CD4-positive, alpha-beta T cell treated with Interleukin-15 for 1 hour (primary cell): Measurements from ENCODE around the gene SNX3.
"Not testable (repeated sequence)": the region's sequence is repeated elsewhere in the genome, so short reads cannot be mapped to it uniquely, and the experiment has no call there.

Experiments
- DNase-seq: peaks from one replicate; pipeline ENCODE4 v3.0.0-alpha.2; 2020

The SNX3 gene

GRCh38 chr6:108260126-108260808 is 573 bp downstream of the SNX3 start:
- DNase-seq: peak; percentile 54

- DNase-seq: no peak
Observed at GRCh38 chr6:108254433-108255410, 6.1 kb downstream of the SNX3 start.

GRCh38 chr6:108253241-108253640 is 7.6 kb downstream of the SNX3 start:
- DNase-seq: no peak

- DNase-seq: no peak
Observed at GRCh38 chr6:108252055-108252454, 8.8 kb downstream of the SNX3 start.

GRCh38 chr6:108251252-108251651 is 9.6 kb downstream of the SNX3 start:
- no peak for DNase-seq

GRCh38 chr6:108250240-108250866 is 10.5 kb downstream of the SNX3 start:
- no peak for DNase-seq

GRCh38 chr6:108247965-108248536 is 12.8 kb downstream of the SNX3 start:
- DNase-seq: no peak

GRCh38 chr6:108245095-108245494 is 15.7 kb downstream of the SNX3 start:
- not testable (repeated sequence) for DNase-seq

GRCh38 chr6:108243836-108244235 is 17.0 kb downstream of the SNX3 start:
- DNase-seq: no peak

GRCh38 chr6:108242721-108243120 is 18.1 kb downstream of the SNX3 start:
- DNase-seq: no peak

- no peak for DNase-seq
Observed at GRCh38 chr6:108242259-108242658, 18.6 kb downstream of the SNX3 start.

- no peak for DNase-seq
Observed at GRCh38 chr6:108238322-108238721, 22.5 kb downstream of the SNX3 start.

GRCh38 chr6:108236791-108237190 is 24.0 kb downstream of the SNX3 start:
- no peak for DNase-seq

- DNase-seq: no peak
Observed at GRCh38 chr6:108235127-108235526, 25.7 kb downstream of the SNX3 start.

GRCh38 chr6:108228416-108228815 is 32.4 kb downstream of the SNX3 start:
- no peak for DNase-seq

GRCh38 chr6:108227290-108227689 is 33.5 kb downstream of the SNX3 start:
- no peak for DNase-seq

GRCh38 chr6:108222504-108222903 is 38.3 kb downstream of the SNX3 start:
- no peak for DNase-seq

GRCh38 chr6:108222064-108222463 is 38.8 kb downstream of the SNX3 start:
- DNase-seq: no peak

- DNase-seq: no peak
Observed at GRCh38 chr6:108211671-108212070, 49.2 kb downstream of the SNX3 start.

GRCh38 chr6:108210556-108210955 is 50.3 kb downstream of the SNX3 start:
- no peak for DNase-seq

GRCh38 chr6:108209738-108210137 is 51.1 kb downstream of the SNX3 start:
- DNase-seq: no peak

GRCh38 chr6:108207013-108207412 is 53.8 kb downstream of the SNX3 start:
- no peak for DNase-seq
